Breast epithelium (tissue), 4 donors: ENCODE data around the gene TDG. TPM values are rescaled to one million over a fixed set of nuclear protein-coding genes. Genes with fewer than 3 reads are reported as not detected.
"Not testable (repeated sequence)": the region's sequence is repeated elsewhere in the genome, so short reads cannot be mapped to it uniquely, and the experiment has no call there.

ENCODE experiments used
- DNase-seq, 2 donors: peaks; one replicate each; pipeline ENCODE4 v3.0.0-alpha.2; 2019; ENCODE audit warnings: low spot score in 2 of 2
- H3K27ac ChIP-seq, 2 donors: fragments of 200-600 bp; sonication (generic) in 1 of 2; one replicate each; pipeline ENCODE4 v1.5.1; 2016 to 2019; ENCODE audit warnings: mild to moderate bottlenecking in 1 of 2
- H3K27me3 ChIP-seq, 2 donors: fragments of 200-600 bp; sonication (generic) in 1 of 2; one replicate each; pipeline versions ENCODE4 v1.5.1 to v1.6.0; 2017 to 2019; ENCODE audit warnings: control low read depth in 1 of 2, mild to moderate bottlenecking in 1 of 2
- H3K36me3 ChIP-seq: fragments of 200-600 bp; one replicate; pipeline ENCODE4 v1.5.1; 2019
- H3K4me1 ChIP-seq, 2 donors: fragments of 200-600 bp; sonication (generic); one replicate each; pipeline ENCODE4 v1.5.1; 2016 to 2019; ENCODE audit warnings: control low read depth in 1 of 2
- H3K4me3 ChIP-seq, 3 donors: fragments of 200-600 bp; sonication (generic); 1 replicate in 2 of 3; 2 replicates in 1 of 3; pipeline ENCODE4 v1.5.1; 2016 to 2019; ENCODE audit warnings: mild to moderate bottlenecking in 3 of 3, moderate library complexity in 2 of 3
- H3K9me3 ChIP-seq, 2 donors: fragments of 200-600 bp; sonication (generic) in 1 of 2; one replicate each; pipeline ENCODE4 v1.5.1; 2016 to 2019; ENCODE audit warnings: control low read depth in 1 of 2
- CTCF ChIP-seq, 3 donors: fragments of 450-650 bp; IDR thresholded peaks; one replicate each; pipeline ENCODE4 v1.5.1; 2016 to 2017; ENCODE audit warnings: antibody characterized with exemption in 3 of 3, mild to moderate bottlenecking in 3 of 3, moderate library complexity in 3 of 3
- POLR2A ChIP-seq: fragments of 450-650 bp; IDR thresholded peaks from one replicate; pipeline ENCODE4 v1.6.1; 2016; ENCODE audit warnings: antibody characterized with exemption, mild to moderate bottlenecking, moderate library complexity
- POLR2AphosphoS5 ChIP-seq, 3 donors: sonication (generic); formaldehyde crosslinking; IDR thresholded peaks; one replicate each; pipeline ENCODE4 v1.6.1; 2017; ENCODE audit warnings: antibody characterized with exemption in 3 of 3
- intact Hi-C: fragments of 100-400 bp; cut with DNase I; formaldehyde crosslinking; loops from one replicate; pipeline ENCODE4 v1.15.1; 2023; ENCODE audit warnings: low total_unique reads
- total RNA-seq, 3 donors: library from RNA; depleted of rRNA; stranded (reverse); fragments of >200 nt; gene quantifications; one replicate each; pipeline ENCODE4 v1.1.0, GENCODE V29; 2016

Gene TDG
- total RNA-seq, 3 donors from 2014 or later: 14.4 to 37.5 (median 29.8) TPM

- TF ChIP-seq POLR2AphosphoS5 (IDR thresholded peaks at IDR 0.05): no peak
- peaks cover 0 to 7% of the 10 kb centered on the region in 2 donors for H3K9me3 ChIP-seq
- no peaks in the 10 kb centered on the region for H3K36me3 ChIP-seq
- no peaks in the 10 kb centered on the region for H3K27me3 ChIP-seq
- no peak overlapping the region for H3K4me3 ChIP-seq
- no peak overlapping the region for H3K27ac ChIP-seq
- DNase-seq: no peak
- no peaks in the 10 kb centered on the region for H3K4me1 ChIP-seq
- intact Hi-C loops: no loop called here
These were observed 57.1 kb downstream of the TDG start for GRCh38 chr12:104022786-104023185.

GRCh38 chr12:104023710-104024109, 58.0 kb downstream of the TDG start:
- no peak for DNase-seq
- Histone ChIP-seq H3K27me3 (no peaks in the 10 kb centered on the region), H3K4me3 (no peak overlapping the region), H3K36me3 (no peaks in the 10 kb centered on the region), H3K9me3 (peaks cover 0 to 7% of the 10 kb centered on the region in 2 donors), H3K4me1 (no peaks in the 10 kb centered on the region), H3K27ac (no peak overlapping the region)
- no peak for TF ChIP-seq POLR2A
- TF ChIP-seq POLR2AphosphoS5 (IDR thresholded peaks at IDR 0.05): no peak
- no peak for TF ChIP-seq CTCF (IDR thresholded peaks at IDR 0.05)
- intact Hi-C loops: no loop called here

- H3K9me3 ChIP-seq: peaks cover 0 to 7% of the 10 kb centered on the region in 2 donors
- TF ChIP-seq POLR2AphosphoS5 (IDR thresholded peaks at IDR 0.05) (no peak), POLR2A (no peak), CTCF (IDR thresholded peaks at IDR 0.05) (no peak)
- H3K27me3 ChIP-seq: no peaks in the 10 kb centered on the region
- intact Hi-C loops: no loop called here
- DNase-seq: no peak
- H3K36me3 ChIP-seq: no peaks in the 10 kb centered on the region
- H3K27ac ChIP-seq: no peak overlapping the region
- H3K4me3 ChIP-seq: no peak overlapping the region
- no peaks in the 10 kb centered on the region for H3K4me1 ChIP-seq
These were observed 58.7 kb downstream of the TDG start for GRCh38 chr12:104024348-104024747.

- H3K4me1 ChIP-seq: no peaks in the 10 kb centered on the region
- no peak overlapping the region for H3K4me3 ChIP-seq
- H3K27me3 ChIP-seq: no peaks in the 10 kb centered on the region
- no peak for TF ChIP-seq POLR2AphosphoS5 (IDR thresholded peaks at IDR 0.05)
- no peak for DNase-seq
- intact Hi-C loops: no loop called here
- H3K36me3 ChIP-seq: no peaks in the 10 kb centered on the region
- H3K9me3 ChIP-seq: peaks cover 0 to 7% of the 10 kb centered on the region in 2 donors
- no peak overlapping the region for H3K27ac ChIP-seq
These were observed 60.1 kb downstream of the TDG start for GRCh38 chr12:104025771-104026170.

GRCh38 chr12:104026841-104027599, 61.3 kb downstream of the TDG start:
- intact Hi-C loops: no loop called here
- Histone ChIP-seq H3K27ac (no peak overlapping the region), H3K9me3 (peaks cover 0 to 7% of the 10 kb centered on the region in 2 donors), H3K36me3 (no peaks in the 10 kb centered on the region), H3K4me3 (no peak overlapping the region), H3K4me1 (no peaks in the 10 kb centered on the region), H3K27me3 (no peaks in the 10 kb centered on the region)
- TF ChIP-seq POLR2A (no peak), POLR2AphosphoS5 (IDR thresholded peaks at IDR 0.05) (no peak), CTCF (IDR thresholded peaks at IDR 0.05) (no peak)
- no peak for DNase-seq

GRCh38 chr12:104030596-104030995, 64.9 kb downstream of the TDG start:
- H3K9me3 ChIP-seq, H3K4me1 ChIP-seq, H3K36me3 ChIP-seq, H3K4me3 ChIP-seq, H3K27ac ChIP-seq, intact Hi-C loops, DNase-seq, H3K27me3 ChIP-seq: not testable (repeated sequence)

- H3K4me1 ChIP-seq, DNase-seq, H3K36me3 ChIP-seq, intact Hi-C loops, H3K4me3 ChIP-seq, H3K27me3 ChIP-seq, H3K27ac ChIP-seq, H3K9me3 ChIP-seq: not testable (repeated sequence)
These were observed 70.5 kb downstream of the TDG start for GRCh38 chr12:104036143-104036542.

Other genes starting within 250 kb of the TDG start
- 10 to 100 TPM in 2 of 3 donors, 1 to 10 TPM in 1; 3.8 to 19.9 (median 12.5) TPM for gene NT5DC3, start 124.6 kb upstream of the TDG start, total RNA-seq
- gene HSP90B1, start 35.5 kb upstream of the TDG start, total RNA-seq: 100 to 1,000 TPM; 341 to 456 (median 362) TPM
- gene GLT8D2, start 84.3 kb downstream of the TDG start, total RNA-seq: 10 to 100 TPM in 2 of 3 donors, 1 to 10 TPM in 1; 8.6 to 20.8 (median 16.1) TPM
- gene HCFC2, start 98.7 kb downstream of the TDG start, total RNA-seq: 10 to 100 TPM; 20.3 to 26.2 (median 23.2) TPM
- 10 to 100 TPM; 51.1 to 59.3 (median 54.2) TPM for gene NFYB, start 172.3 kb downstream of the TDG start, total RNA-seq
- 100 to 1,000 TPM in 2 of 3 donors, 10 to 100 TPM in 1; 60.2 to 137 (median 103) TPM for gene TXNRD1, start 249.9 kb downstream of the TDG start, total RNA-seq